HG02763 (cell line): ENCODE results near the gene STK24.
"Not testable (repeated sequence)": the region's sequence is repeated elsewhere in the genome, so short reads cannot be mapped to it uniquely, and the experiment has no call there.

Experiments used
- ATAC-seq: cut with Tn5 transposase; IDR thresholded peaks from one replicate; pipeline ENCODE4 v1.9.1; 2021; ENCODE audit warnings: mild to moderate bottlenecking, moderate library complexity; ENCODE audit not compliant: unreplicated experiment

Gene STK24

DNA sequence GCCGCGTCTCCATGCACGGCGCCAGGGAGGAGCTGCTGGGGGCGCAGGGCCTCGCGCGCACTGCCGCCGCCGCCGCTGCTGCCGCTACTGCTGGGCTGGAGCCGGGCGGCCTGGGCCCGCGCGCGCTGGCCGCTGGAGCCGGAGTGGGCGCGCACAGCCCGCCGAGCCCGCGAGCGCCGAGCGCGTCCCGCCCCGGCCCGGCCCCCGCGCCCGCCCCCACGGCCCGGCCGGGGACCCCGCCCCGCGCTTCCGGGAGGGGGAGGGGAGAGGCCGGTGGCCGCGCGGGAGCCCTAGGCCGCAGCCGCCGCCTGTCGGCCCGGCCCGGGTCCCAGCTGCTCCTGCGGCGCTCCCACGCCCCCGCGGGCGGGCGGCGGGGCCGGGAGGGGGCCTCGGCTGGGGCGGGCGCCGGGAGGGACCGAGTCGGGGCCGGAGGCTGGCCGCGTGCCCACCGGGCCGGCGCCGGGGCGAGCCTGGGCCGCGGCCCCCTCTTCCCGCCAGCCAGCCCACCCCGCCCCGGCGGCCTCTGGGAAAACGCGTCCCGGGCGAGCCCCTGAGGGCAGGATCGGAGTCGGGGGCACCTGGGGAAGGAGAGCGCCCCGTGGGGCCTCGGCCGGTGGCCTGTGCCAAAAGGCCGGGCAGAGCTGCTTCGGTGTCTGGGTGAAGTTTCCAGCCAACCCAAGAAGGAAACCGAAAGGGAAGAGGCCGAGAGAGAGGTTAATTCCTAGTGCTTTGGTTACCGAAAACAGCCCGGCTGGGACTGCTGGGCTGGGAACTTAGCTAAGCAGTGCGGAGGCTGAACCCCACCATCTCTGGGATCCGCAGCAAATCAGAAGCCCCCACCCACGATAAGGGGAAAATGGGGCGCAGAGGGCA is at the start of gene STK24:
STK24 (minus strand) TSS at position 145 of the 873 bp plus-strand sequence. CDS start 321 bp downstream, outside the sequence.
- ATAC-seq, result peak; percentile 70

DNA sequence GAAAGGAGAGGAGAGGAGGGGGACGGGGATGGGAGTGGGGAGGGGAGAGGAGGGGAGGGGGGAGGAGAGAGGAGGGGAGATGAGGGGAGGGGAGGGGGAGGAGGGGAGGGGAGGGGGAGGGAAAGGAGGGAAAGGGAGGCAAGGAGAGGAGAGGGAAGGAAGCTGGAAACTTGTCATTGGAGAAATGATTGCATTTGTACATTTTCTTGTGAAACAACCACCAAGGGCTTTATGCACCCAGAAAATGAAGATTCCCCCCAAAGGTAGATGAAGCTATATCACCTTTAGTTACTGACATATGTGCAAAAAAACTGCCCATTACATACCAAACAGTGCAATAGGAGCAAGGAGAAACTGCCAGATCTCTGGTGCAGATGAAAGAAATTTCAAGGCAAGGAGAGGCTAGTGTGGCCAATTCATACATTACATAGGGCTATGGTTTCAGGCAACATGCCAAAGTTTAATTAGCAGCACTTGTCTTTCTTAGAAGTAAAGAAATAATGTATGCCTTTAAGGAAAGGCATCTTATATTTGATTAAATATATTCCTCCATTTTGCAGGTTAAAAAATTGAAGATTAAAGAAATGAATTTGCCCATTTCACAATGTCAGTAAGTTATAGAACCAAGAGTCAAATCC is 49.5 kb upstream of the STK24 start:
- no peak for ATAC-seq

DNA sequence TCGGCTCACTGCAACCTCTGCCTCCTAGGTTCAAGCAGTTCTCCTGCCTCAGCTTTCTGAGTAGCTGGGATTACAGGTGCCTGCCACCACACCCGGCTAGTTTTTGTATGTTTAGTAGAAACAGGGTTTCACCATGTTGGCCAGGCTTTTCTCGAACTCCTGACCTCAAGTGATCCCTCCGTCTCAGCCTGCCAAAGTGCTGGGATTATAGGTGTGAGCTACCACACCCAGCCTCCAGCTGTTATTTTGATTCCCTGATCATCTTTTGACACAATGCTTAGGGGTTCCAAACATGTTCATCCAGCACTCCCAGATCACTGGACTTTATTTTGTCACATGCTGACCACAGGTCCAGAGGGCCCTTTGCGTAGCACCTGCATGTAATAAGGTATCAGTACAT is 47.7 kb upstream of the STK24 start:
- not testable (repeated sequence) for ATAC-seq

DNA sequence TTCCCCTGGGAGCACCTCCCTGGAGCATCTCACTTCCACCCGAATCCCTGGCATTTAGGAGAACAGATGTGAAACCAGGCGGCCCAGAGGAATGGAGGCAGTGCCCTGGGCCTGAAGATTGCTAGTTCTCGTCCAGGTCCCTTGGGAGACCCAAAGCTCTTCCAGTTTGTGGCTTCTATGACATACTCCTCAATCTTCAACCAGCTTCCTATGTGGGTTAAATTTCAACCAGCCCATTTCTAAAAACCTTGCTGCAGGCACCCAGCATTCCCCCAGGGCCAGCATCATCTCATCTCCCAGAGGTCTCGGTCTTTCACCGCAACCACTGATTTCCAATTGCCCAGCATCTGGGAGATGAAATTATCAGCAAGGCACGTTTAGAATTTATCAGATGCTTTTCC is 46.0 kb upstream of the STK24 start:
- no peak for ATAC-seq

DNA sequence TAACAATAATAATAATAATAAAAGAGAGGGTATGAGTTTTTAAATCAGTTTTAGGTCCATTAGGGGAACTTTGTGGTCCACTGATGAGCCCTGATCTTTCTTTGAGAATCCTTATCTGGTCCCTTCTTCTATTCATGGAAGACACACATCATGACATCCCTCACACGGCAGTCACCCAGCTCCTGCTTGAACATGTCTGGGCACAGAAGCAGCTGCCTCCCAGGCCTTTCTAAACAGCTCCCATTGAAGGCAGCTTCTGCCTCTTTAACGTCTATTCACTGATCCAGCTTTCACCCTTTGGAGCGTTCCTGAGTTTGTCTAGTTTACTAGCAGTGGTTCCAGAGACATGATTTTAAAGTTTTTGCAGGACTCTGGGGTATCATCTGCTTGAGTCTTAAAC is 42.6 kb upstream of the STK24 start:
- ATAC-seq, result no peak

DNA sequence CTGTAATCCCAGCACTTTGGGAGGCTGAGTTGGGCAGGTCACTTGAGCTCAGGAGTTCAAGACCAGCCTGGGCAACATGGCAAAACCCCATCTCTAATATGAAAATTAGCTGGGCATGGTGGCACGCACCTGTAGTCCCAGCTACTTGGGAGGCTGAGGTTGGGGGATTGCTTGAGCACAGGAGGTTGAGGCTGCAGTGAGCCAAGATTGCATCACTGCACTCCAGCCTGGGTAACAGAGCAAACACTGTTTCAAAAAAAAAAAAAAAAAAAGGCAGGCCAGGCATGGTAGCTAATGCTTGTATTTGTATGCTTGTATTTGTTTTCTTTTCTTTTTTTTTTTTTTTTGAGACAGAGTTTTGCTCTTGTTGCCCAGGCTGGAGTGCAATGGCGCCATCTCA is 38.7 kb upstream of the STK24 start:
- ATAC-seq, result not testable (repeated sequence)

DNA sequence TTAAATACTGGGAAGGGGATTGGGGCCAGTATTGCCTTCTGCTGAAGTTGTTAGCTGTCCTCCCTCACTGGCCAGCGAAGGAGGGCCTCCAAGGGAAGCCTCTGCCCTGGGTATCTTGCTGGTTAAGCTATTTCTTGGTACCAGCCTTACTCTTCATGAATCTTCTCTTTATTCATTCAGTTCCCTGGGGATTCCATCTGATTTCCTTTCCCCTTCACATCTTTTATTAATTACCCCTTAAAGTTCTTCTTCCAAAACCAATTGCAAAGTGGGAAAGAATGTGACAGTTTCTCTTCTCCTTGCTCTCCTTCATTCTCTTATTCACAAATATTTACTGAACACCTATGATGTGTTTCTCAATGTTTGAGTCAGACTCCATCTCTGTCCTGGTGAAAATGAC is 36.7 kb upstream of the STK24 start:
- no peak for ATAC-seq

DNA sequence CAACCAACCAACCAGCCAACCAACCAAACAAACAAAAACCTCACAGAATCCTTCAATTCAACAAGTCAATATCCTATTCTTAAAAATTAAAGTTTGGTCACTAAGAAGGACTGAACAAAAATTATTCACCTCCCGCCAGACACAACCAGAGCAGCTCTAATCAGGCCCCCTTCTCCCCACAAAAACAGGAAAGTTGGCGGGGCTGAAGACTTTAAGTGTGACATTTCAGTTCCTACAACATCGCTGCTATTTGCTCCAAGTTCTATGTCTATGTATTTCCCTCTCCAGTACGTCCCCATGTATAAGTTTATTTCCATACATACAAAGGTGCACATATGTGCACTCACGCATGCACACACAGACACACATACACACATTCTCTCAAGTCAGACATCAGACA is 32.8 kb upstream of the STK24 start:
- ATAC-seq, result no peak

DNA sequence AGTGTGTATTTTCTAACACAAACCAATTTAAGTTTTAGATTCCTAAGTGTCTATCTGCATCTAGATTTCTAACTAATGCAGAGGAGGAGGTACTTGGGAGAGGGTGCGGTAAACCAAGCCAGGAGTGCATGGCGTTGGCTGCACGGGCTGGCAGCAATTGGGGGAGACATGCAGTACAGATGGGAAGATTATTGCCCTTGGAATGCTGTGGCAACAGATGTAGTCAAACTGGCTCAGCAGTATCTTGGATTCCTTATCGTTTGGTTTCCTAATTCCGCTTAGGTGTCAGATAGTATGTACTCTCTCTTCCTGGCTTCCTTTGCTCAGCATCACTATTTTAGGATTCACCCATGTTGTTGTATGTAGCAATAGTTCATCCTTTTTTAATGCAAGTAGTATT is 29.4 kb upstream of the STK24 start:
- no peak for ATAC-seq

DNA sequence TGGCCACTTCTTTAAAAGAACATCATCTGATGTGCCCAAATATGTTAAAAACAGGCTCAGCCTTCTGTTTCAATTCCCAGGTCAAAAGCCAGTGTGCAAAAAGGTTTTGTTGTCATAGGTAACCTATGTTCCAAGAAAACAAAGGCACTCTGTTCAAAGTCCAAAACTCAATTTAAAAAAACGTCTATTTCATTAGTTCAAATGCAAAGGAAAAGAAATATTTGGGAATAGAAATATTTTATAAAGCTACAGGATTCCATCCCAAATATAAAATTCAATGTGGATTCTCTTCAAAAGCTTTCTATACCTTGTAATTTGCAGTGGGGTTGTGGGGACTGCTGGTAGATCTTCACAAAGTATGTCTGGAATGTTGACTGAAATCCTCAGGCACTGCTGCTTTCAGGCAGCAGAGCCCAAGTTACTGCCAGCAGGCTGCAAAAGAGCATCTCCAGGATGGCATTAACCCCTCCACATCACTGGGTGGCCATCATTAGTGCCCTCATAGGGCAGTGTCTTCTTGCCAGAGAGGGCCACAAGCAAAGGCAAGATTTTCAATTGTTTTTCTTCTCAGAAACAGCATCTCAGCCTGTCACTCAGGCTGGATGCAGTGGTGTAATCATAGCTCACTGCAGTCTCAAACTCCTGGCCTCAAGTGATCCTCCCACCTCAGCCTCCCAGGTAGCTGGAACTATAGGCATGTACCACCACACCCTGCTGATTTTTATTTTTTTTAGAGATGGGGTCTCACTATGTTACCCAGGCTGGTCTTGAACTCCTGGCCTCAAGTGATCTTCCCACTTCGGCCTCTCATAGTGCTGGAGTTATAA is 22.8 kb upstream of the STK24 start:
- ATAC-seq, result no peak

DNA sequence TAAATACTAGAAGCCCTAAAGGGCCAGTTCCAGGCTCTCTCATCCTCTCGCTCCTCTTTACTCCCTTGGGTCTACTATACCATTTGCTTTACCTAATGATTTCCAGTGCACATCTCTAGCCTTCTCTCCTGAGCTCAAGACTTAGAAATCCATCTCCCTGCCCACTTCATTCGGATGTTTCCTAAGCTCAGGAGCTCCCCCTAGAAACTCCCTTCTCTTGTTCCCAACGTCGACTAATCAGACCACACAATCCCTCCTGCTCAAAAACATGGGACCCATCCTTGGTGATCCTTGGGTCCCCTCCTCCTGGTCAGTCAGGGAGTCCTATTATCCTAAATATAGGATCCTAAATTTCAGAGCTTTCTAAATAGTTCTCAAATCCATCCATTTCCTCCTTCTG is 21.1 kb upstream of the STK24 start:
- ATAC-seq, result no peak

DNA sequence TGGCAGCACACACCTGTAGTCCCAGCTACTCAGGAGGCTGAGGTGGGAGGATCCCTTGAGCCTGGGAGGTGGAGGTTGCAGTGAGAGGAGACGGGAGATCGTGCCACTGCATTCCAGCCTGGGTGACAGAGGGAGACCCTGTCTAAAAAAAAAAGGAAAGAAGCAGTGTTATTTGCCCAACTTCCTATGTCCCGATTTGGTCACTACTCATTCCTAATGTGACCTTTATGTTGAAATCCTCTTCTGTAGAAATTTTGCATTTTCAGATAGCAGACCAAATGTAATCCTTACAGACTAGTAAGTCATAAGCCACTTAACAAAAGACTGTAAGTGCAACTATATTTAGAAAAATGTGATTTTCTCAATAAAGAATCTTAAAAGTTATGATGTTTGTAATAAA is 18.2 kb upstream of the STK24 start:
- ATAC-seq, result no peak

DNA sequence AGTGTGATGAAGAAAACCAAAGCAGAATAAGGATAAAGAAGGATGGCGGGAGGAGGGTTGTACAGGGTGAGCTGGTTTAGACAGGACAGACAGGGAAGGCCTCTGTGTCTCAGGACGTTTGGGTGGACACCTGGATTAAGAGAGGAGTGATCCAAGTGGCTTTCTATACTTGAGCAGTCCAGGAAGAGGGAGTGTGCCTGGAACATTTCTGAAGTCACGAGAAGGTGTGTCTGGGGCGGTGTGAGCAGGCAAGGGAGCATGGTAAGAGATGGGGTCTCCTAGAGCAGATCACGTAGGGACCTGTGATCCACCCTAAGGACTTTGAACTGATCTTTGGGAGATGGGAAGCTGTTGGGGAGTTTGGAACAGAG is 15.4 kb upstream of the STK24 start:
- ATAC-seq, result no peak

DNA sequence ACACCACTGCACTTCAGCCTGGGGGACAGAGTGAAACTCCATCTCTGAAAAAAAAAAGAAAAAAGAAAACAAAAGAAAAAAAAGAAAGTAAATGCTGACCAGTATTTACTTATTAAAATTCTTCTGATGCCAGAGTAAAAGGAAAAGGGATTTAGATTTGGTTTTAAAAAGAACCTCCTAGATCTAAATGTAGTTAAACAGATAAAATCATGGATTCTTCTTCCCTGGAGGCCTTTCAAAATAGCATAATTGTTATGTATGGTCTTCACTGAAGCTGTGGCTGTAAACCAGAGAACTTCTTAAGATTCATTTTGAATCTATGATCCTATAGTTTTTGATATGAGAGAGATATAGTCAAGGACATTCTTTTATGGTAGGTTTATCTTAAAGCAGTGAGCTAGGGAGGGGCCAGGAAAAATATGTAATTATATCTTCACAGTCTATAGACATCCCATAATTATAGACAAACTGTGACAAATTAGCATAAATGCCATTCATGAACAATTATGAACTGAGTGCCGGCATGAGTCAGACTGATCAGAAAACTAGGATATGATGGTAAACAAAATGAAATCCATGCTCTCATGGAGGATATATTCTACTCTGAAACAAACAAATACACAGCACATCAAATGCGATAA is 14.9 kb upstream of the STK24 start:
- no peak for ATAC-seq

DNA sequence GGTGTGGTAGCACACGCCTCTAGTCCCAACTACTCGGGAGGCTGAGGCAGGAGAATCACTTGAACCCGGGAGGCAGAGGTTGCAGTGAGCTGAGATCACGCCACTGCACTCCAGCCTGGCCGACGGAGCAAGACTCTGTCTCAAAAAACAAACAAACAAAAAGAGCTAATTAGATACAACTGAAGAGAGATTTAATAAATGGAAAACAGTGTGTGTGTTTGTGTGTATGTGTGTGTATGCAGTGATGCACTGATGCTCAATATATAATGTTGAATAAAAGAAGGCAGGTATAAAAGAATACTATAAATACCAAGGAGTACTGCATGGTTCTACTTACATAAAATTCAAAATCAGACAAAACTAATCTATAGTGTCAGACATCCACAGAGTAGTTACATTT is 13.6 kb upstream of the STK24 start:
- ATAC-seq, result not testable (repeated sequence)

DNA sequence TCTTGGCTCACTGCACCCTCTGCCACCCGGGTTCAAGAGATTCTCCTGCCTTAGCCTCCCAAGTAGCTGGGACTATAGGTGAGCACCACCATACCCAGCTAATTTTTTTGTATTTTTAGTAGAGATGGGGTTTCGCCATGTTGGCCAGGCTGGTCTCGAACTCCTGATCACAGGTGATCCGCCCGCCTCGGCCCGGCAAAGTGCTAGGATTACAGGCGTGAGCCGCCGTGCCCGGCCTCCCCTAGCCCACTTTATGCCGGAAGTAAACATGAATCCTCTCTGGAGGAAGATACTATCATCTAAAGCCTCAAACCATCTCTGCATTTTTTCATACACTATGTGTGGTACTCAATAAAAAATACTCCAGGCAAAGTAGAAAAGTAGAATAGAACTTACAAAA is 12.6 kb upstream of the STK24 start:
- not testable (repeated sequence) for ATAC-seq

DNA sequence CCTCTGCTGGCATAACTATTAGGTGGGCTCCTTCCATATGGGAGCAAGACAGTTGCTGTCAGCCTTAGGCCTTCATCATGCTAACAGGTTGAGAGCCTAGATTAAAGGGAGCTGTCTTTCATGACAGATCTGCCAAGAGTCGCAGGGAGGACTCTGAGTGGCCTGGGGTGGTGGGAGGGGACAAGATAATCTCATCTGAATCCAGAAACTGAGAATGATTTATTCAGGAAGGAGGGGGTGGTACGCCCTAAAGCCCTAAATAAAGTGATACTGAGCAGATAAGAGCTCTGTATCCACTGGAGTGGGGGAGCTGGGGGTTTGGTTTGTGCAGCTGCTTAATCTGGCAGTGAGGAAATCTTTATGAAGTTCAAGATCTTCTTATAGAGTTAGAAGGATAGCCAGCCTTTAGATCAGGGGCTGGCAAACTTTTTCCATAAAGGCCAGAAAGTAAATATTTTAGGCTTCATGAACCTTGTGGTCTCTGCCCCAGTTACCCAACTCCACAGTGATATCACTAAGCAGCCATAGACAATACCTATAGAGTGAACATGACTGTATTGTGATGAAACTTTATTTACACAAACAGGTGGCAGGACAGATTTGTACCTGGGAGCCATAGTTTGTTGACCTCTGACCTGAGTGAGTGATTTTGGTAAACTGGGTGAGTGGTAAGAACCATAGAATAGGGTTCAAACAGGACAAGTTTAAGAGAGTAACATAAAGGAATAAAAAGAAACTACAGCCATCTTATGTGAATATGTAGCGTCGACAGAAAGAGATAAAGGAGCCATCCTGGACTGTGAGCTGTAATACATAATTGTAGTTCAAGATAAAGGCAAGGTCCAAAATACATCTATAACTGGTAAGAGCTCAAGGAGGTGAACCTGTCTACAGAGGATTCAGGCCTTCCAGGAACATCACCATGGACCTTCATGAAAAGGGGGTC is 9.8 kb upstream of the STK24 start:
- no peak for ATAC-seq

DNA sequence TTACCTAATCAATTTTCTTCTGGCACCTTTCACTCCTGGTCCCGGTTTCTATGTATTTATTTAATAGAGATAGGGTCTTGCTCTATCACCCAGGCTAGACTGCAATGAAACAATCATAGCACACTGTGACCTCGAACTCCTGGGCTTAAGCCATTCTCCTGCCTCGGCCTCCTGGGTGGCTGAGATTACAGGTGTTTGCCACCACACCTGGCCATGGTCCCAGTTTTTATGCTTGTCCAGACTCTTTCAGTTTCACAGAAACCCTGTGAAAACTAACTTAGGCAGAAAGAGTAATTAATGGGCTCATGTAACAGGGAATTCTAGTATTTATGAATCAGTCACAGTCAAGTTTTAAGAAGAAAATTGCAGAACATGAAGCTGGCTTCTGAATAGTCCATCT is 9.0 kb upstream of the STK24 start:
- ATAC-seq, result no peak

DNA sequence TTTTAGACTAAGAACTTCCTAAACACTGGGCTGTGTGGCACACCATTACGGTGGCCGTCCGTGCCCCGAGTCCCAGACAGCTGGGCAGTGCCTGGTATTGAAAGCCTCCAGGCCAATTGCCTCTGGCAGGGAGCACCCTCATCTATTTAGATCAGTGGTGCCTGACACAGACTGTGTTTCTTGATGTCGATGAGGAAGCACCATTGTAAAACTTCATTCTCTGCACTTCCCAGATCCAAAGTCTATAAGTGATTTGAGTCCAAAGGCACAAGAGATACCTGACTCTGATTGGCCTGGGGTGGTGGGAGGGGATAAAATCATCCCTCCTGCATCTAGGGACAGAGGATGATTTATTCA is 8.5 kb upstream of the STK24 start:
- ATAC-seq, result no peak
